H1 (cell line): ENCODE data around the gene ACSM2B. TPM values are rescaled to one million over a fixed set of nuclear protein-coding genes. Genes with fewer than 3 reads are reported as not detected.

Source experiments
- BRCA1 ChIP-seq: IDR thresholded peaks from 2 replicates; pipeline ENCODE4 v1.6.1; 2012; ENCODE audit warnings: low read depth, low read length, improper control_type of control experiment
- CHD7 ChIP-seq: fragments of 300-600 bp; sonication (generic); IDR thresholded peaks from 2 replicates; pipeline ENCODE4 v1.7.1; 2012; ENCODE audit warnings: low read length, moderate library complexity, mild to moderate bottlenecking, inconsistent platforms; ENCODE audit not compliant: insufficient replicate concordance
- CTCF ChIP-seq, 3 experiments: IDR thresholded peaks; 1 replicate in 2 of 3; 2 replicates in 1 of 3; pipeline versions ENCODE4 v1.5.1 to v1.6.1; 2011; ENCODE audit warnings: low read length in 3 of 3, mild to moderate bottlenecking in 3 of 3, inconsistent platforms in 2 of 3, low read depth in 1 of 3, moderate library complexity in 1 of 3; ENCODE audit not compliant: insufficient read depth in 1 of 3; ENCODE audit errors: control extremely low read depth in 1 of 3
- EP300 ChIP-seq, 2 experiments: IDR thresholded peaks; 1 replicate in 1 of 2; 2 replicates in 1 of 2; pipeline ENCODE4 v1.6.1; 2011 to 2012; ENCODE audit warnings: low read depth in 2 of 2, low read length in 2 of 2, mild to moderate bottlenecking in 2 of 2, borderline replicate concordance in 1 of 2, inconsistent platforms in 1 of 2, moderate library complexity in 1 of 2
- JUN ChIP-seq: IDR thresholded peaks from 2 replicates; pipeline ENCODE4 v1.6.1; 2011; ENCODE audit warnings: low read depth, mild to moderate bottlenecking, improper control_type of control experiment, low read length
- KDM4A ChIP-seq: IDR thresholded peaks from one replicate; pipeline ENCODE4 v1.7.1; 2012; ENCODE audit warnings: low read depth, mild to moderate bottlenecking, moderate library complexity, low read length, inconsistent platforms; ENCODE audit not compliant: severe bottlenecking
- SIX5 ChIP-seq: IDR thresholded peaks from 2 replicates; pipeline ENCODE4 v1.6.1; 2011; ENCODE audit warnings: mild to moderate bottlenecking, low read depth, low read length
- SUZ12 ChIP-seq: fragments of 200-600 bp; sonication (generic); IDR thresholded peaks from 2 replicates; pipeline ENCODE4 v1.6.1; 2012; ENCODE audit warnings: mild to moderate bottlenecking, inconsistent platforms, low read length, moderate library complexity, mixed read lengths
- polyA plus RNA-seq, 7 experiments: library from polyadenylated mRNA; depleted of rRNA in 3 of 7; stranded (reverse) in 5 of 7; unstranded in 2 of 7; fragments of >200 nt in 5 of 7; fragments of 200-250 nt in 2 of 7; gene quantifications; 1 replicate in 5 of 7; 2 replicates in 1 of 7; 4 replicates in 1 of 7; pipeline versions ENCODE4 v1.2.1 to v1.2.3, GENCODE V29; 2011 to 2013; ENCODE audit warnings: missing spikeins in 2 of 7, mixed read lengths in 2 of 7
- total RNA-seq: library from RNA; stranded (reverse); fragmentation: NEBNext Ultra II Directional; extraction: Animal tissue kit (Norgen Biotek cat#: 25700); gene quantifications from 2 replicates; pipeline ENCODE4 v1.2.1, GENCODE V29; 2021

ACSM2B gene
- total and polyA plus RNA-seq, 2 of the 8 experiments (the other 6 are each of a cell fraction or from before 2014, with no cell fraction given) = not detected

- TF ChIP-seq CTCF (IDR thresholded peaks at IDR 0.05; ENCODE audit: control extremely low read depth in 1 of 3, insufficient read depth in 1 of 3, low read depth in 1 of 3, low read length in 3 of 3) = no peak
- no peak for TF ChIP-seq CHD7
- TF ChIP-seq BRCA1 = no peak
- TF ChIP-seq SUZ12 = no peak
- TF ChIP-seq SIX5 = no peak
- TF ChIP-seq KDM4A = no peak
- TF ChIP-seq JUN = no peak
- no peak for TF ChIP-seq EP300 (IDR thresholded peaks at IDR 0.05; ENCODE audit: borderline replicate concordance in 1 of 2, low read depth in 2 of 2, low read length in 2 of 2)
Observed at GRCh38 chr16:20598832-20599469, 22.8 kb upstream of the ACSM2B start (continued).
